ENCODE measurements around the gene NFKBIB.

DNA sequence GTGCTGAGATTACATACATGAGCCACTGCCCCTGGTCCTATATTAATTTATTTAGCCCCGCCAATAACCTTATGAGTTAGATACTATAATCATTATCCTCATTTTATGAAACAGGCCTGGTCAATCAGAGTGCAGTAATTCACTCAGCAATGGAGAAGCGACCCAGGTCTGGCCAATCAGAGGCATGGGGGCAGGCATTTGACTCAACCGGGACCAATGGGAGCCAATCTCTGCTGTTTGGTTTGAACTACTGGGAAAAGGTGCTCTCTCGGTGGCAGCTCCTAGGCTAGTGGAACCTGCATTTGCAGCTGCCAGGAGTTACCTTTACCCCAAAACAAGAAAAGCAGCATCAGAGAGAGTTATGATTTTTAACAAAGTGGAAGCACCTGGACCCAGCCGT is 6.9 kb upstream of the NFKBIB start:
- no peak for TF ChIP-seq EZH2 (IDR thresholded peaks at IDR 0.05; ENCODE audit: low read length)
- TF ChIP-seq, protein P1, sequence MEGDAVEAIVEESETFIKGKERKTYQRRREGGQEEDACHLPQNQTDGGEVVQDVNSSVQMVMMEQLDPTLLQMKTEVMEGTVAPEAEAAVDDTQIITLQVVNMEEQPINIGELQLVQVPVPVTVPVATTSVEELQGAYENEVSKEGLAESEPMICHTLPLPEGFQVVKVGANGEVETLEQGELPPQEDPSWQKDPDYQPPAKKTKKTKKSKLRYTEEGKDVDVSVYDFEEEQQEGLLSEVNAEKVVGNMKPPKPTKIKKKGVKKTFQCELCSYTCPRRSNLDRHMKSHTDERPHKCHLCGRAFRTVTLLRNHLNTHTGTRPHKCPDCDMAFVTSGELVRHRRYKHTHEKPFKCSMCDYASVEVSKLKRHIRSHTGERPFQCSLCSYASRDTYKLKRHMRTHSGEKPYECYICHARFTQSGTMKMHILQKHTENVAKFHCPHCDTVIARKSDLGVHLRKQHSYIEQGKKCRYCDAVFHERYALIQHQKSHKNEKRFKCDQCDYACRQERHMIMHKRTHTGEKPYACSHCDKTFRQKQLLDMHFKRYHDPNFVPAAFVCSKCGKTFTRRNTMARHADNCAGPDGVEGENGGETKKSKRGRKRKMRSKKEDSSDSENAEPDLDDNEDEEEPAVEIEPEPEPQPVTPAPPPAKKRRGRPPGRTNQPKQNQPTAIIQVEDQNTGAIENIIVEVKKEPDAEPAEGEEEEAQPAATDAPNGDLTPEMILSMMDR (optimal IDR thresholded peaks at IDR 0.05 in 1 of 3, IDR thresholded peaks at IDR 0.05 in 1 of 3, conservative IDR thresholded peaks at IDR 0.05 in 1 of 3; ENCODE audit: extremely low read depth in 1 of 3, insufficient read depth in 2 of 3, low read length in 3 of 3): no peak

All from keratinocyte (primary cell).